CD4-positive, alpha-beta T cell treated with Interleukin-12 subunit alpha and Interleukin-12 subunit beta, for 1 hour (primary cell): ENCODE measurements around the gene TSPAN5.

ENCODE experiments used
- DNase-seq: peaks from one replicate; pipeline ENCODE4 v3.0.0-alpha.2; 2020

TSPAN5 gene

GRCh38 chr4:98672583-98673287, 14.3 kb upstream of the TSPAN5 start:
- no peak for DNase-seq

GRCh38 chr4:98671131-98671530, 12.7 kb upstream of the TSPAN5 start:
- DNase-seq, result no peak

GRCh38 chr4:98670186-98670585, 11.8 kb upstream of the TSPAN5 start:
- DNase-seq, result no peak

- no peak for DNase-seq
Measured at GRCh38 chr4:98669577-98669976, 11.2 kb upstream of the TSPAN5 start.

GRCh38 chr4:98664959-98665358, 6.5 kb upstream of the TSPAN5 start:
- no peak for DNase-seq

GRCh38 chr4:98663226-98664006, 5.0 kb upstream of the TSPAN5 start:
- DNase-seq, result peak; percentile 80

GRCh38 chr4:98662626-98663225, 4.3 kb upstream of the TSPAN5 start:
- DNase-seq, result peak; percentile 50

GRCh38 chr4:98662055-98662453, 3.6 kb upstream of the TSPAN5 start:
- DNase-seq, result no peak

- no peak for DNase-seq
Measured at GRCh38 chr4:98661371-98662054, 3.1 kb upstream of the TSPAN5 start.

GRCh38 chr4:98659741-98660462, 1.5 kb upstream of the TSPAN5 start:
- no peak for DNase-seq

GRCh38 chr4:98659106-98659592, 738 bp upstream of the TSPAN5 start:
- DNase-seq, result no peak

- peak; percentile 37 for DNase-seq
Measured at GRCh38 chr4:98657531-98658286, 702 bp downstream of the TSPAN5 start.

GRCh38 chr4:98656886-98657285, 1.5 kb downstream of the TSPAN5 start:
- DNase-seq, result no peak

GRCh38 chr4:98656443-98656842, 2.0 kb downstream of the TSPAN5 start:
- DNase-seq, result no peak

GRCh38 chr4:98653890-98654867, 4.2 kb downstream of the TSPAN5 start:
- DNase-seq, result no peak

- no peak for DNase-seq
Measured at GRCh38 chr4:98652996-98653395, 5.4 kb downstream of the TSPAN5 start.

- no peak for DNase-seq
Measured at GRCh38 chr4:98648602-98649001, 9.8 kb downstream of the TSPAN5 start.

GRCh38 chr4:98646422-98646821, 12.0 kb downstream of the TSPAN5 start:
- DNase-seq, result no peak

GRCh38 chr4:98645527-98645926, 12.9 kb downstream of the TSPAN5 start:
- no peak for DNase-seq

- DNase-seq, result peak; percentile 26
Measured at GRCh38 chr4:98643755-98644154, 14.7 kb downstream of the TSPAN5 start.
